HG03196 (cell line): ENCODE data around the gene DPP10.

Experiments used
- ATAC-seq: cut with Tn5 transposase; IDR thresholded peaks from one replicate; pipeline ENCODE4 v1.9.1; 2021; ENCODE audit not compliant: unreplicated experiment

DPP10 gene

DNA sequence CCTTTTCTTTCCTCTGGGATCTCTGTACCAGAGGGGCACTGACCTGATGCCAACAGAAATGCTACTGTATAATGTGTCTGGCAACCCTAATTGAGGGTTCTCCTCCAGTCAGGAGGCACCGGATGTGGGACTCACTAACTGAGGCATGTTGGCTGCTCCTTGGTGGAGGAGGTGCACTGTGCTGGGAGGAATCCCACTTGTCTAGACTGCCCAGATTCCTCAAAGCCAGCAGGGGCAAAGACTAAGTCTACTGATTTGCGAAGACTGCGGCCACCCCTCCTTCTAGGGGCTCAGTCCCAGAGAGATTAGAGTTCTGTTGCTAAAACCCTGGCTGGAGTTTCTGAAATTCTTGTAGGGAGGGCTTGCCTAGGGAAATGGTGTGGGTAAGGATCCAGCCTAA, 1192.1 kb downstream of the DPP10 start:
- ATAC-seq: no peak

DNA sequence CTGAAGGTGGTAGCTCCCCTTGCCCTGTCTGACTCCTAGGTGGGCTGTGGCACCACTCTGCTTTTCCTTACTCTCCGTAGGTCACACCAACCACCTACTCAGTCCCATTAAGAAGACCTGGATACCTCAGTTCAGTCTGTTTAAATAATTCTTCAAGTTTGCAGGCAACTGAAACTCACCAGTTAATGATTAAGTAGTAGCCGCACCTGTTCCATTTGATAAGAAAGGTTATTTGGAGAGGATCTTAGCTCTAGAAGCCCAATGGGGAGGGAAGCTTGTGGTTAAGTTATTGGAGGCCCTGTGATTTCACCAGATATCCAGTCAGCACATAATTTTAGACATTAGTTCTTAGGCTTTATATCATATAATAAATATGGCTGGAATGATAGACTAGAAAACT, 1193.0 kb downstream of the DPP10 start:
- no peak for ATAC-seq

DNA sequence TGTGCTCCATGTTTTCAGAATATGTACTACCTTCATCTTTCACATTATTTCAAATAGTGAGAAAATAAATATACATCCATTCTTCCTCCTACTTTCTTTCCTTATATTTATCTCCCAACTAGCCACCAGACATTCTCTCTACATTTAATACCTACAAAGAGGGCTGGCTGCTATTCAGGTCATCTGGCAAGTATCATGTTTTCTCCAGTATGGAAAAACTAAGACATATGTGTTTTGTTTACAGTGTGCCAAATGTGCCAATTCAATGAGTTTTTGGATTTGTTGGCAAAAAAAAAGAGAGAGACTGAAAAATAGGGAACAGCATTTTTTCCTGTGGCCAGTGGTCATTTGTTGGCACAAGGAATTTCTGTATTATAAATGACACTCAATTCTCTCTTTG, 1207.3 kb downstream of the DPP10 start:
- no peak for ATAC-seq

DNA sequence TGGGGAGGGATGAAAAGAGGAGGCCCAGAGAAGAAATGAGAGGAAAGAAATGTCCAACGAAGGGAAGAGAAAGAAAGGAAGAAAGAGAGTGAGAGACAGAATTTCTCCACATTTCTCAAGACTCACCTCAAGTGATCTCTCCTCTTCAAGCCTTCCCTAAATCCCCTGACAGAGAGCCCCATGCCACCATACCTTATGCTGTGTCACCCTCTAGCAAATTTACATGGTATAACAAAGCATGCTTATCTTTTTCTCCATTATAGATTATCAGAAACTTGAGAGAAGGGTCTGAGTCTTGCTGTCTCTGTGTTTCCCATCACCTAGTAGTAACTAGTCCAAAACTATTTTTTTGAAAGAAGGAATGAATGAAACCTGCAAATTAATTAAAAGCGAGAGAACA, 1208.4 kb downstream of the DPP10 start:
- no peak for ATAC-seq

DNA sequence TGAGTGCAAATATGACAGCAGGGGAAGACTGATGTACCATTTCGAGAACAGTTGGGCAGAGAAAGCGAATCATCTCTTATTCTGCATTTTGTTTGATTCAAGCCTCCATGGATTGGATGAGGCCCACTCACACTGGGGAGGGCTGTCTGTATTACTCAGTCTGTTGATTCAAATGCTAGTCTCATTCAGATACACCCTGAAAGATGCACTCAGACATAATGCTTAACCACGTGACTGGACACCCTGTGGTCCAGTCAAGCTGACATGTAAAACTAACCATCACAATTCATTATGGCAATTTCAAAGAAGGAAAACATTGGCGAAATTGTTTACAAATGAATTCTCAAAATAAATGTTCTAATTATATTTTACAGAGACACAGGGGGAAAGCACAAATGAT, 1210.2 kb downstream of the DPP10 start:
- ATAC-seq: no peak

DNA sequence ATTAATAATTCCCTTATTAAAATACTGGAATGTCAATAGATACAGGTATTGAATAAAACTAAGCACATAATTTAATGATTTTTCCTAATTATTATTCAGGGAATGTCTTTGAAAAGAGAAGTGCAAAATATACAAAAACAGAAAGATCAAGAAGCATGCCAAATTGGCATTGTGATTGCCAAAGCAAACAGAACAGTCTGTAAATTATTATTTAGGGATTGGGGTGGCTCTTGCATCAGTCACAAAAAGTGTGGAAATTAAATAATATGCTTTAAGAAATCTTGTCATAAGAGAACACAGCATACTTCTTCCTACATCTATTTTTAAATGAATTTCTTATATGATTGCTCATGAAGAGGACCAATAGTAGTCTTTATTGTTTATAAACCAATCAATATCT, 1211.9 kb downstream of the DPP10 start:
- no peak for ATAC-seq

DNA sequence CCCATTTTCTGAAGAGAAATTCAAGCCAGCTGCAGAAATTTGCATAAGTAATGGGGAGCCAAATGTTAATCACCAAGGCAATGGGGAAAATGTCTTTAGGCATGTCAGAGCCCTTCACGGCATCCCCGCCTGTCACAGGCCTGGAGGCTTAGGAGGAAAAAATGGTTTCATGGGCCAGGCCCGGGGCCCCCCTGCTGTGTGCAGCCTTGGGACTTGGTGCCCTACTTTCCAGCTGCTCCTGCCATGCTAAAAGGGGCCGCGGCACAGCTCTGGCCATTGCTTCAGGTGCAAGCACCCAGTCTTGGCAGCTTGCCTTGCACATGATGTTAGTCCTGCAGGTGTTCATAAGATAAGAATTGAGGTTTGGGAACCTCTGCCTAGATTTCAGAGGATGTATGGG, 1235.7 kb downstream of the DPP10 start:
- no peak for ATAC-seq

DNA sequence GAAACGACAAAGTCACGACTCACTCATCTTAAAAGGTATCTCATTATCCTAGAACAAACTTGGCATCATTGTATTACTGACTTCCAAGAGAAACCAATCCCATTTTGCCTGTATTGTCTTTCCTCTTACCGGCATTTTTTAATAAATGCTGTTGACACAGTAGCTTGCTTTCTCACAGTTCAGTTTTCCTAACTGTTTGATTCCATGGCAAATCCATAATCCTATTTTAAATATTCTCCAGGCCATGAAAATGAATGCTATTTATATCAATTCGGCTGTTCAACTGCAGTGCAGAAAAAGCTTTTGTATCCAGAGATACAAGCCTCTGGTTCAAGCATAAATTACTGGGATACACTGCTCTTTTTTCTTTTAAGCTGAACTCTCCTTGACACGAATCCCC, 1241.9 kb downstream of the DPP10 start:
- ATAC-seq: no peak

DNA sequence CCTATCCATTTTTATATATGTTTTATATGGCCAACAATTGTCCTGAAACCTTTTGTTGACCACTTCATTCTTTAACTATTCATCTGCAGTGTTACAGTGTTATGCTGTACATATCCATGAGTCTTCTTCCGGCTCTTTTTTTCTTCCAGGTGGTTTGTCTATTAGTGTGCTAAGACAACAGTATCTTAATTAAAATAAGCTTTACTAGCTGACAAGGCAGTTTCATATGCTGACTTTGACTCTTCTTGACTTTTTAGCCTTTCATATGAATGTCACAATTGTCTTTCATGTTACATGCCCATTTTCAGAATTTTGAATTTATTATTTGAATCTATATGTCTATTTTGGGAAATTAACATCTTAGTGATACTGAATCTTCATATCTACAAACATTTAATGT, 1249.0 kb downstream of the DPP10 start:
- ATAC-seq: no peak

DNA sequence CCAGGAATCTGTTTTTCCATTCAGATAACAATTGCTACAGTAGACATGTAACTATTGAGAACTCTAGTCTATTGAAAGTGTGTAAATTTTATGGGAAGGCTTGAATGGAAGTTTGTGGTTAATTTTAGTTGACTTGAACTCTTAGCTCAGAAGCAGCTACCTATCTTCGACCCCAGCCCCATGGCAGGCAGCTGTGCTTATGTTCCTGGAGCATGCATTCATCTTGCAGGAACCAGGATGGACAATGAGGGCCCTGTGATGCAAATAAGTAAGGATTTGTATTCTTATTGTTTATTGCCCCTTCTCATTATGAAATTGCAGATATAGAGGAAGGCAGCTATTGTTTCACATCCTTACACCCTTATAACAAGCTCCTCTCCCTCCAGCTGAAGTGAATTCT, 1252.2 kb downstream of the DPP10 start:
- no peak for ATAC-seq

DNA sequence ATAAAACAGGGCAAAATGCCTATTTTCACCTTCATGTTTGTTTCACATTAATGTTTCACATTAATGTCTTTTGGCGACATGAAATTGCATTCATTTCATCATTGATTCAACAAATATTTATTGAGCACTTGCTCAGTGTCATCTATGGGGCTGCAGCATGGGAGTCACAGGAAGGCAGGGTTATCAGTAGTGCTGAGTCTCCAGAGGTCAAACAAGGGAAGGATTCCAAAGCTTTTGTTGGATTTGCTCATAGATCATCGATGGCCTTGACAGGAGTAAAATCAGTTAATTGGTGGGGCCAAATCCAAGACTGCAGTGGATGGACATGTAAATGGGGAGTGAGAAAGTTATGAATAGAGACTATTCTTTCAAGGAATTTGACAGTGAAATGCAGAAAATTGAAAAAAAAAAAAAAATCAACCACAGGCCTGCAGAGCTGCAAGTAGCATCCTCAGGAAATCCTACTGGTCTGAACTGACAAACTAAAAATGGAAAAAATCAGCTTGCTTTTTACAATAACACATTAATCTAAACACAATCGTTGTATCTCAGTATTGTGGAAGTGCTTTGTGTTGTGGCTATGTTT, 1290.8 kb downstream of the DPP10 start:
- ATAC-seq: no peak

DNA sequence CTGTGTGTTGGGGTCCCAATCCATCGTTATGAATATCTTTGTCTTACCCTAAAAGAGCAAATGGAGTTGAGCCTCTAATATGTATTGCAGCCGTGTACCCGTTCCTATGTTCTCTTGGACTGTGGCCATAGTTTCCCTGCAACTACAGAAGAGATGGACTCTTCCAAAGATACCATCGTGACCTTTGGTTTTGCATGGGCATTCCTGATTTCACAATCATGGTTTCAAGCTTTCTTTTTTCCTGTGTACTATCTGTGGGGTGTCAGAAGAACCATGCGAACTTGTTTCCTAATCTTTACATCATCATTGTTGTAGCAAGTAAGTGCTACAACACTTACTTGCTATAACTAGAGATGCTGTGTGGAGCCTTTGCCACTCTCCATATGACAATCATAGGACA, 1295.7 kb downstream of the DPP10 start:
- no peak for ATAC-seq

DNA sequence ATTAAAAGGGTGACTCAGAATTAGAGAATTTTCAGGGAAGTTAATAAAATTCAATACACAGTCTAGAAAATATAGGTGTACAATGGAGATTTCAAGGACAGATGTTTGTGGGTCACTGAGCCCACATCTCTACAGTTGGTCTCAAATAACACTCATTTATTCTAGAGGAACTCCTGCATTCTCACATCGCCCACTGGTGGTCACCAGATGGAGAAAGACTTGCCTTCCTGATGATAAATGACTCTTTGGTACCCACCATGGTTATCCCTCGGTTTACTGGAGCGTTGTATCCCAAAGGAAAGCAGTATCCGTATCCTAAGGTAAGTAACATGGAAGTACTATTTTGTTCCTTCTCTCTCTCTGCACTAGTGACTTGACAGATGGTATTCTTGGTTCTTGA, 1297.1 kb downstream of the DPP10 start:
- no peak for ATAC-seq

DNA sequence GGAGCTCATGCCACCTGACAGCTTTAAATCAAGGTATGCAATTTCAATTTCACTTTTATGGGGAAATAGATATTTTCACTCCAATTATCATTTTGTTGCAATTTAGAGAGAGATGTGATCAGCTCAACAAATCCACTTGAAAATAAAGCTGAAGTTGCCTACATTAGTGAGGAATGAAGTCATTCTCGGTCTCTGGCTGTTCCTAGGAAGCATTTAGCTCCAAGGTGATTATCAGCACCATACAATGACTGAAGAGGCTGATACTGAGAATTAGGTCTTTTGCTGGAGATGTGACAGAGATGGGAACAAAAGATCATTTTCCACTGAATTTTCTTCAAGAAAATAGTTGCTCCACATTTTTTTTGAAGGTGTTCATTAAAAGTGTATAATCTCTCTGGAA, 1303.7 kb downstream of the DPP10 start:
- no peak for ATAC-seq

DNA sequence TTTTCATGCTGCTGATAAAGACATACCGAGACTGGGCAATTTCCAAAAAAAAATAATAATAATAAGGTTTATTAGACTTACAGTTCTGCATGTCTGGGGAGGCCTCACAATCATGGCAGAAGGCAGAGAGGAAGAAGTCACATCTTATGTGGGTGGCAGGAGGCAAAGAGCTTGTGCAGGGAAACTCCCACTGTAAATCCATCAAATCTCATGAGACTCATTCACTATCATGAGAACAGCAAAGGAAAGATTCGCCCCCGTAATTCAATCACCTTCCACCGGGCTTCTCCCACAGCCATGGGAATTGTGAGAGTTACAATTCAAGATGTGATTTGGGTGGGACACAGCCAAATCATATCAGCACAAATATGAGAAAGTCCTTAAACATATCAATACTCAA, 1314.8 kb downstream of the DPP10 start:
- no peak for ATAC-seq

DNA sequence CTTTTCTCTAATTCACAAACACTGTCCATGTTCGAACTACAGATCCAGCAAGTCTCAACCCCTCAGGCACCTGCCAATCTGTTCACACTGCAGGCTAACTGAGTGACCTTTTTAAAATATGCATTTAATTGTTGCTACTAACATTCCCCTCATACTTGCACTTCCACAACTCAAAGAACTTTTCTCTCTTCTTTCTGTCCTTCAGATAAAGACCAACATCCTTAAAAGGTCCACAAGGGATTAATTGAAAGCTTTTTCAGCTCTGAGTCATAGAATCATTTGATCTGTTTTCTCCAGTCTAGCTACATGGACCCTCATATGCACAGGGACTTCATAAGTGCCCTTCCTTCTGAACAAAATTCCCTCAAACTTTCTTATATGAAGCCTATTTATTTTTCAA, 1321.2 kb downstream of the DPP10 start:
- no peak for ATAC-seq

DNA sequence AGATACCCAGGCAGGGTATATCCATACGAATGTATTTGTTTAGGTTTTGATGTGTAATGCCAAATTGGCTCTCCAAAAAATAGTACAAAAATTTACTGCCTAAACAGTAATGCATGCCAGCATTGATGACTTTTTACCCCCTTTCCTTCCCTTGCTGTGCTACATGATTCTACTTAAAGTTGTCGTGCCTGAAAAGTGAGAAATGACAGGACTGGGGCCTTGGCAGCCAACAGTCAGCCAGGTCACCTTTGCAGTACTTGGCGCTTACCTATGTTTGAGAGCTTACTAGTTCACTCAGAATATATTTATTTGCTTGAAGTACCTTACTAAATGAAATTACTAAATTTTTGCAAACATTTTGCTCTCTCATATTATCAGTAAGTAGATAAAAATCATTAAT, 1329.1 kb downstream of the DPP10 start:
- no peak for ATAC-seq

DNA sequence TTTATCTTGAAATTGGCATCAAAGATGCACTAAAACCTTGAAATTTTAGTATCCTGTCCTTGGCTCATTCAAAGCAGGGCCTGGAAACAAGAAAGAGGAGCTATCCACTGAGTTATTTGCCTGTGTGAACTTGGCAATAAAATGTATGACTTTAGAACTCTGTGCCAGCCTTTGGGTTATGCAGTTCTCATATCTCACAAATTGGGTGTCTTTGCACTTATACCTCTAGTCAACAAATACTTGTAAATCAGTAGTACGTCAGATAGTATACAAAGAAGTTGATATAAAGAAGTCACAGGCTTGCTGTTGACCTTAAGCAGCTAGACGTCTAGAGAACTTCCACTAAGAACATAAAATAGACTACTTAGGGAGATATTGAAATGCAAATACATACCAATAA, 1331.9 kb downstream of the DPP10 start:
- ATAC-seq: no peak

DNA sequence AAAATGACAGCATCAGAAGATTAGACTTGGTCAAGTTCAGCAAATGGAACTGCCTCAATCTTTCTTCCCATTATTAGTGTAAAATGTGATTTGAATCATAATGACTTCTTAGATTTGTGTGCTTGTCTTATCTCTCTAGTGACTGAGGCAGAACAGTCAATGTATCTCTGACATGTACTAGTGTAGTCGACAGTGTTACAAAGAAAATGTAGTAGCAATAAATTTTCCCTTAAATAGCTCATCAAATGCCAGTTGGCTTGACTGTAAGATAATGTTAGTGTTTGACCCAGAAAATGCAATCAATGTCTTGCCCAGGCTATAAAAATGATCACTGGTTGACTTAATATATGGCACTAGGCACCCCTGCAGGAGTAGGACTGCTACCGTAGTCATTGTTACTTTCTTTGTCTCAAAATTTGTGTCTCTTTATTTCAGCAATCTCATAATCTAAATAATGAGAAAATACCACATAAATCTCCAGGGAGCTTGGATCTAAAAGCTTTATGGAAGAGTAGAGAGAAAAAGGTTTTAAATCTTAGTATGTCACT, 1336.7 kb downstream of the DPP10 start:
- ATAC-seq: no peak

DNA sequence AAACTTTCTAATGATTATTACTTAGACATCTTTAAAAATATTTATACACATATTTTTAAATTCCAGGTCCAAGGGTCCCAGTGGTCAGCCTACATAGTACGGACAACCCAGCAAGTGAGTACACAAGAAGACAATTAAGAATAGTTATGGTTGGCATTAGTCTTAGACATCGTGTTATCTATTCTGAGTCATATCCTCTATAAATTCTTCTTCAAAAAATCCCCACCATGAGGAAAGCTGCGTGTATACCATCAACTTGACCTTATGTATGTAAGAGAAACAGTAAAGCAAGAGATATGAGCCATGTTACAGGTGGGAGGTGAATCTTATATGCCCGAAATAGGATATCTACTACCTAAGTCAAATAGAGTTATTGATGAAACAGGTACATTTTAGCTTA, 1339.8 kb downstream of the DPP10 start:
- ATAC-seq: no peak

DNA sequence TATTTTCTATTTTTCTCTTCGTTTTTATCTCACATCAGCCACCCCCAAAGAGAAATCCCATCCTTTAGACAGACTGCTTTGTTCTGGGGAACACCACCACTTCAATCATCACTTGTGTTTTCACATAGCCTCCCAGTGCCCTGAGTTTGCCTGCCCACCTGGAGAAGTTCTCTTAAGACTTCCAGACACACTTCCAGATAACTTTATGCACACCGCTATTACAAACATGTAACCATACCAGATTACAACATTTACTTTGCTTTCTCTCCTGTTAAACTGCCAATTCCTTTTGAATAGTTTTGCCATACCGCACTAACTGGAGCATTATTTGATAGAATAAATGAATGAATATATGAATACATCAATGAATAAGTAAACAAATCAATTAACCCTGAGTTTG, 1353.6 kb downstream of the DPP10 start:
- no peak for ATAC-seq

DNA sequence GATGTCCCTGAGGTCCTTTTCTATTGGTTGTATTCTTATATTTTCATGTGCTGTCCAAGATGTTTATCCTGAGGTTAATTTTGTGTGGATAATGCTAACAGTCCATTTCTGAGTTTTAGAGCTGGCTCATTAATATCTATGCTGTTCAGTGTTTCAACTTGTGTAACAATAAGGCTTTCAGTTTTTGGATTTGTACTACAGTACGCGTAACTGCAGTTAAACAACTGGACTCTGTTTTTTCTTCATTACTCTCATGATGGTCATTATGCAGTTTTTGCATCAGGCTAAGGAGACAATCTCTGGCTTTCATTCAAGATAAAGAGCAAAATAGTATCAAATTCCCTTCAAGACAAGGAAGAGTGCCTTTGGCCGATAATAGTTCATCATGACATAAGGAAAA, 1364.8 kb downstream of the DPP10 start:
- no peak for ATAC-seq

DNA sequence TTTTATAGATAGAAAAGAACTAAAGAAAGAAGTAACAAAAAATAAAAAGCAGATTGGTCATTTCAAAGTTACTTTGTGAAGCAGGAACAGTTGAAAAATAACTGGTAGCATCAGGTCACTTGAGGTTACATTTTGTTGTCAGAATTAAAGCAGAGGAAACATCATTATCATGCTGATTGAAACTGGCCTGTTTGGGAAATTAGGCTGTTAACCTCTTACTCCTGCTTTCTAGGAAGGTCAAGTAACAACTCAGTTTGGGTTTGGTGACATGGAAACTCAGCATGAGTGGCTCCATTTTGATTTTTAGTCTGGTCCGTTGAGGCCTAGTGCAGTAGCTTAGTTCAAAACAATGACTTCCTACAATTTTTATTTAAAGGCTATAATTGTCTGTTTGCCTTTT, 1383.5 kb downstream of the DPP10 start:
- ATAC-seq: no peak

DNA sequence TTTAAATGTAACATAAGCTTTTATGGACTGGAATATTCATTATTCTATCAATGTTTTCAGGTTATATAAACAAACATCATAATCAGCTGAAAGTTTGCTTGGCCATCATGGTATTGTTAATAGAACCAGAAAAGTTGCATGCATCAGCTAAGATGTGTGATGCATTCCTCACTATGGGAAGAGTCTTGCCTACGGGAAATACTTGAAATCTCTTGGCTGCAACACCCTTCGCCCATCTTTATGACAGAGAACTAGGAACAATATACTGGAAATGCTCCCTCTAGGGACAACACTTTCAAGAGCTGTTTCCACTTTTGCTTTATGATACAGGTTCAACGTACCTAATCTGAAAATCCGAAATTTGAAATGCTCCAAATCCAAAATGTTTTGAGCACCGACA, 1390.8 kb downstream of the DPP10 start:
- ATAC-seq: no peak
